ENCODE results near the gene PCDHB9. TPM values are rescaled to one million over a fixed set of nuclear protein-coding genes. Genes with fewer than 3 reads are reported as not detected.
"Not testable (repeated sequence)": the region's sequence is repeated elsewhere in the genome, so short reads cannot be mapped to it uniquely, and the experiment has no call there.

PCDHB9 gene
- total RNA-seq, 1 experiment from 2014 or later, result 0.07 TPM

DNA sequence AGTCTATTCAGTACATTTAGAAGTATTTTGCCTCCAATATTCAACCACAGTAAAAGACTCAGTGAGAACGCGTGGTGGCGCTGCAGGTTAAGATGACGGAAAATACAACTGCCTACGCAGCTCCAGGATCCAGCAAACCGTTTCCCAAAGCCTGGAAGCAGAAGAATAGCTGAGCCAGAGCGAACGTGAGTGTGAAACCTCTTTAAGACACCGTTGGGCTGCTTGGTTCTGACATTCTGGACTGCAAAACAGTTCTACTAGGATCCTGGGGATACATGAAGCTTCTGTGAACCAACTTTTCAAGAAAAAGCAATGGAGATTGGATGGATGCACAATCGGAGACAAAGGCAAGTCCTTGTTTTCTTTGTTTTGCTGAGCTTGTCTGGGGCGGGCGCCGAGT is 4.7 kb upstream of the PCDHB9 start, which contains the start of gene PCDHB16:
Gene PCDHB16 (plus strand): TSS at position 140 of the 400 bp plus-strand sequence. CDS start 173 bp downstream, at position 313.
- BruUV-seq (replicated peaks), result no TSS peak
- no peak within 1 kb of the TSS for H3K27ac ChIP-seq (ENCODE audit: low read depth, low read length)
- no peak within 1 kb of the TSS for H2AFZ ChIP-seq (ENCODE audit: low read depth, low read length, poor library complexity, severe bottlenecking)
- no peak within 1 kb of the TSS for H3K9ac ChIP-seq (ENCODE audit: low read length)
- H3K4me3 ChIP-seq (replicated peaks in 1 of 2; ENCODE audit: low read depth in 1 of 2, low read length in 2 of 2), result no peak within 1 kb of the TSS
- H4K20me1 ChIP-seq (ENCODE audit: insufficient read depth), result no peaks in the 10 kb centered on the region
- no peaks in the 10 kb centered on the region for H3K4me1 ChIP-seq (ENCODE audit: control insufficient read depth in 1 of 2, insufficient read depth in 2 of 2, low read length in 2 of 2)
- RAD21 ChIA-PET (ENCODE audit: low non-redundant PET in 1 of 2, low total read pairs in 2 of 2, uncharacterized antibody in 2 of 2, unreplicated experiment in 2 of 2), result no interaction called here
- intact Hi-C loops (cut with micrococcal nuclease), result no loop called here
- no peaks in the 10 kb centered on the region for H3K27me3 ChIP-seq (ENCODE audit: insufficient read depth, low read length)
- H3K79me2 ChIP-seq (ENCODE audit: insufficient read depth, low read length), result no peaks in the 10 kb centered on the region
- TF ChIP-seq FOSL1 (IDR thresholded peaks at IDR 0.05; ENCODE audit: low read depth) (no peak), POLR2A (IDR thresholded peaks at IDR 0.05; ENCODE audit: borderline replicate concordance, extremely low read depth, insufficient read depth, insufficient read length) (no peak), RAD21 (IDR thresholded peaks at IDR 0.05; ENCODE audit: low read depth) (peak; percentile 7; the same call in 1 of the 2 replicates)
- TF ChIP-seq, protein P1, sequence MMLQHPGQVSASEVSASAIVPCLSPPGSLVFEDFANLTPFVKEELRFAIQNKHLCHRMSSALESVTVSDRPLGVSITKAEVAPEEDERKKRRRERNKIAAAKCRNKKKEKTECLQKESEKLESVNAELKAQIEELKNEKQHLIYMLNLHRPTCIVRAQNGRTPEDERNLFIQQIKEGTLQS (IDR thresholded peaks at IDR 0.05), result no peak
- no peak within 1 kb of the TSS for H3K4me2 ChIP-seq (ENCODE audit: low read length)
- peaks cover 0 to 6% of the 10 kb centered on the region in 2 experiments; a peak in 2 of 4 replicates for H3K9me3 ChIP-seq (ENCODE audit: control insufficient read depth in 1 of 2, insufficient read depth in 1 of 2, low read depth in 1 of 2, low read length in 2 of 2)
- DNase-seq (ENCODE audit: low read depth, low spot score) (no peak), ATAC-seq (no peak)
- no peaks in the 10 kb centered on the region for H3K36me3 ChIP-seq (ENCODE audit: control insufficient read depth in 1 of 2, insufficient read depth in 2 of 2, low read length in 2 of 2)
- POLR2A ChIA-PET, result no interaction called here
- no peaks in the 10 kb centered on the region for H3K9me2 ChIP-seq (ENCODE audit: insufficient read depth)
- CTCF ChIA-PET, result no interaction called here

DNA sequence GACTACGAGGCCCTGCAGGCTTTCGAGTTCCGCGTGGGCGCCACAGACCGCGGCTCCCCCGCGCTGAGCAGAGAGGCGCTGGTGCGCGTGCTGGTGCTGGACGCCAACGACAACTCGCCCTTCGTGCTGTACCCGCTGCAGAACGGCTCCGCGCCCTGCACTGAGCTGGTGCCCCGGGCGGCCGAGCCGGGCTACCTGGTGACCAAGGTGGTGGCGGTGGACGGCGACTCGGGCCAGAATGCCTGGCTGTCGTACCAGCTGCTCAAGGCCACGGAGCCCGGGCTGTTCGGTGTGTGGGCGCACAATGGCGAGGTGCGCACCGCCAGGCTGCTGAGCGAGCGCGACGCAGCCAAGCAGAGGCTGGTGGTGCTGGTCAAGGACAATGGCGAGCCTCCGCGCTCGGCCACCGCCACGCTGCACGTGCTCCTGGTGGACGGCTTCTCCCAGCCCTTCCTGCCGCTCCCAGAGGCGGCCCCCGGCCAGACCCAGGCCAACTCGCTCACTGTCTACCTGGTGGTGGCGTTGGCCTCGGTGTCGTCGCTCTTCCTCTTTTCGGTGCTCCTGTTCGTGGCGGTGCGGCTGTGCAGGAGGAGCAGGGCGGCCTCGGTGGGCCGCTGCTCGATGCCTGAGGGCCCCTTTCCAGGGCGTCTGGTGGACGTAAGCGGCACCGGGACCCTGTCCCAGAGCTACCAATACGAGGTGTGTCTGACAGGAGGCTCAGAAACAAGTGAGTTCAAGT is 2.7 kb upstream of the PCDHB9 start:
- H4K20me1 ChIP-seq (ENCODE audit: insufficient read depth); ATAC-seq; H3K9ac ChIP-seq (ENCODE audit: low read length); H3K4me3 ChIP-seq (replicated peaks in 1 of 2; ENCODE audit: low read depth in 1 of 2, low read length in 2 of 2); DNase-seq (ENCODE audit: low read depth, low spot score); POLR2A ChIA-PET; H3K36me3 ChIP-seq (ENCODE audit: control insufficient read depth in 1 of 2, insufficient read depth in 2 of 2, low read length in 2 of 2); H3K9me3 ChIP-seq (ENCODE audit: control insufficient read depth in 1 of 2, insufficient read depth in 1 of 2, low read depth in 1 of 2, low read length in 2 of 2); intact Hi-C loops (cut with micrococcal nuclease); H3K4me2 ChIP-seq (ENCODE audit: low read length); RAD21 ChIA-PET (ENCODE audit: low non-redundant PET in 1 of 2, low total read pairs in 2 of 2, uncharacterized antibody in 2 of 2, unreplicated experiment in 2 of 2); H3K27ac ChIP-seq (ENCODE audit: low read depth, low read length); H3K79me2 ChIP-seq (ENCODE audit: insufficient read depth, low read length); BruUV-seq (replicated peaks); H3K4me1 ChIP-seq (ENCODE audit: control insufficient read depth in 1 of 2, insufficient read depth in 2 of 2, low read length in 2 of 2); H2AFZ ChIP-seq (ENCODE audit: low read depth, low read length, poor library complexity, severe bottlenecking); CTCF ChIA-PET; H3K9me2 ChIP-seq (ENCODE audit: insufficient read depth); H3K27me3 ChIP-seq (ENCODE audit: insufficient read depth, low read length): not testable (repeated sequence)

DNA sequence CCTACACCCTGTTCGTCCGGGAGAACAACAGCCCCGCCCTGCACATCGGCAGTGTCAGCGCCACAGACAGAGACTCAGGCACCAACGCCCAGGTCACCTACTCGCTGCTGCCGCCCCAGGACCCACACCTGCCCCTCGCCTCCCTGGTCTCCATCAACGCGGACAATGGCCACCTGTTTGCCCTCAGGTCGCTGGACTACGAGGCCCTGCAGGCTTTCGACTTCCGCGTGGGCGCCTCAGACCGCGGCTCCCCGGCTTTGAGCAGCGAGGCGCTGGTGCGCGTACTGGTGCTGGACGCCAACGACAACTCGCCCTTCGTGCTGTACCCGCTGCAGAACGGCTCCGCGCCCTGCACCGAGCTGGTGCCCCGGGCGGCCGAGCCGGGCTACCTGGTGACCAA is 1.7 kb downstream of the PCDHB9 start:
- H3K4me2 ChIP-seq (ENCODE audit: low read length); H3K9ac ChIP-seq (ENCODE audit: low read length); ATAC-seq; H3K79me2 ChIP-seq (ENCODE audit: insufficient read depth, low read length); DNase-seq (ENCODE audit: low read depth, low spot score); H3K27ac ChIP-seq (ENCODE audit: low read depth, low read length); POLR2A ChIA-PET; H3K27me3 ChIP-seq (ENCODE audit: insufficient read depth, low read length); H3K4me3 ChIP-seq (replicated peaks in 1 of 2; ENCODE audit: low read depth in 1 of 2, low read length in 2 of 2); CTCF ChIA-PET; H4K20me1 ChIP-seq (ENCODE audit: insufficient read depth); intact Hi-C loops (cut with micrococcal nuclease); H2AFZ ChIP-seq (ENCODE audit: low read depth, low read length, poor library complexity, severe bottlenecking); H3K4me1 ChIP-seq (ENCODE audit: control insufficient read depth in 1 of 2, insufficient read depth in 2 of 2, low read length in 2 of 2); BruUV-seq (replicated peaks); H3K36me3 ChIP-seq (ENCODE audit: control insufficient read depth in 1 of 2, insufficient read depth in 2 of 2, low read length in 2 of 2); H3K9me2 ChIP-seq (ENCODE audit: insufficient read depth); RAD21 ChIA-PET (ENCODE audit: low non-redundant PET in 1 of 2, low total read pairs in 2 of 2, uncharacterized antibody in 2 of 2, unreplicated experiment in 2 of 2); H3K9me3 ChIP-seq (ENCODE audit: control insufficient read depth in 1 of 2, insufficient read depth in 1 of 2, low read depth in 1 of 2, low read length in 2 of 2): not testable (repeated sequence)

DNA sequence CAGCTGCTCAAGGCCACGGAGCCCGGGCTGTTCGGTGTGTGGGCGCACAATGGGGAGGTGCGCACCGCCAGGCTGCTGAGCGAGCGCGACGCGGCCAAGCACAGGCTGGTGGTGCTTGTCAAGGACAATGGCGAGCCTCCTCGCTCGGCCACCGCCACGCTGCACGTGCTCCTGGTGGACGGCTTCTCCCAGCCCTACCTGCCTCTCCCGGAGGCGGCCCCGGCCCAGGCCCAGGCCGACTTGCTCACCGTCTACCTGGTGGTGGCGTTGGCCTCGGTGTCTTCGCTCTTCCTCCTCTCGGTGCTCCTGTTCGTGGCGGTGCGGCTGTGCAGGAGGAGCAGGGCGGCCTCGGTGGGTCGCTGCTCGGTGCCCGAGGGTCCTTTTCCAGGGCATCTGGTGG is 2.2 kb downstream of the PCDHB9 start:
- POLR2A ChIA-PET; RAD21 ChIA-PET (ENCODE audit: low non-redundant PET in 1 of 2, low total read pairs in 2 of 2, uncharacterized antibody in 2 of 2, unreplicated experiment in 2 of 2); CTCF ChIA-PET; ATAC-seq; H3K9me2 ChIP-seq (ENCODE audit: insufficient read depth); H3K9ac ChIP-seq (ENCODE audit: low read length); BruUV-seq (replicated peaks); H3K79me2 ChIP-seq (ENCODE audit: insufficient read depth, low read length); H3K9me3 ChIP-seq (ENCODE audit: control insufficient read depth in 1 of 2, insufficient read depth in 1 of 2, low read depth in 1 of 2, low read length in 2 of 2); H3K27me3 ChIP-seq (ENCODE audit: insufficient read depth, low read length); H3K36me3 ChIP-seq (ENCODE audit: control insufficient read depth in 1 of 2, insufficient read depth in 2 of 2, low read length in 2 of 2); H3K4me2 ChIP-seq (ENCODE audit: low read length); H4K20me1 ChIP-seq (ENCODE audit: insufficient read depth); H3K4me1 ChIP-seq (ENCODE audit: control insufficient read depth in 1 of 2, insufficient read depth in 2 of 2, low read length in 2 of 2); DNase-seq (ENCODE audit: low read depth, low spot score); H3K4me3 ChIP-seq (replicated peaks in 1 of 2; ENCODE audit: low read depth in 1 of 2, low read length in 2 of 2); H3K27ac ChIP-seq (ENCODE audit: low read depth, low read length); H2AFZ ChIP-seq (ENCODE audit: low read depth, low read length, poor library complexity, severe bottlenecking); intact Hi-C loops (cut with micrococcal nuclease): not testable (repeated sequence)
